ENCODE results near the gene PI16.
A peak's percentile ranks its signal among the peaks of the same experiment; 100 is the strongest.

Gene PI16

DNA sequence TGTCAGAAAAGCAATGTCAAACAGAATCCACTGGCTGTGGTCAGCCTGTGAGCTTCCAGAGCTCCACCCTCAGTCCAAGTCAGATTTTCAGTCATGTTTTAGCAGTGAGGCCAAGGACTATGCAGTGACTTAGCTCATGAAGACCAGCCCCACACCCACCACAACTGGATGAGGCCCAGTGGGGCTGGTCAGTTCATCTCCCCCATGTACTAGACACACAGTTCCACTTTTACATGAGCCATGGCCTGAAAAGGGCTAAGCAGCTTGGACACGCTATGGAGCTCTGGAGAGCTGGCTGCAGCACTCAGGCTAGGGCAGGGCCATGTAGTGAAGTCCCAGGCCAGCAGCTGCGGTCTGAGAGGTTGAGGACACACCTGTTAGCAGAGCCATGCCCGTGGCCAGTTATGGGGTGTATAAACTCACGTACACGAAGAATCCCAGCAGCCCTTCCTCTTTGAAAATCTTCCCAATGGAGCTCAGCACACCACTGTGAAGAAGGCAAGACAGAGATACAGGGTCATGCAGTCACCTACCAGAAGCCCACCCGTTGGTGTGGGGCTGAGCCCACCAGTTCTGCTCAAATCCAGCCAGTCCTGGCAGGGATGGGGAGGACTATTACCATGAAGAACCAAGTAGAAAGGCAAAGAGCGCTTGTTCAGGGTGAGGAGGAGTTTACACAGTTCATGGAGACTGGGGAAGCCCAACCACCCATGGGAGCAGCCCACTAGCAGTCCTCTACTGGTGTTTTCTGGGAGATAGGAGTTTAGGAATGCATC, 20.9 kb downstream of the PI16 start:
- H3K4me3 ChIP-seq (ENCODE audit: low read depth, low read length) = no peak overlapping the region
- TF ChIP-seq, protein P1, sequence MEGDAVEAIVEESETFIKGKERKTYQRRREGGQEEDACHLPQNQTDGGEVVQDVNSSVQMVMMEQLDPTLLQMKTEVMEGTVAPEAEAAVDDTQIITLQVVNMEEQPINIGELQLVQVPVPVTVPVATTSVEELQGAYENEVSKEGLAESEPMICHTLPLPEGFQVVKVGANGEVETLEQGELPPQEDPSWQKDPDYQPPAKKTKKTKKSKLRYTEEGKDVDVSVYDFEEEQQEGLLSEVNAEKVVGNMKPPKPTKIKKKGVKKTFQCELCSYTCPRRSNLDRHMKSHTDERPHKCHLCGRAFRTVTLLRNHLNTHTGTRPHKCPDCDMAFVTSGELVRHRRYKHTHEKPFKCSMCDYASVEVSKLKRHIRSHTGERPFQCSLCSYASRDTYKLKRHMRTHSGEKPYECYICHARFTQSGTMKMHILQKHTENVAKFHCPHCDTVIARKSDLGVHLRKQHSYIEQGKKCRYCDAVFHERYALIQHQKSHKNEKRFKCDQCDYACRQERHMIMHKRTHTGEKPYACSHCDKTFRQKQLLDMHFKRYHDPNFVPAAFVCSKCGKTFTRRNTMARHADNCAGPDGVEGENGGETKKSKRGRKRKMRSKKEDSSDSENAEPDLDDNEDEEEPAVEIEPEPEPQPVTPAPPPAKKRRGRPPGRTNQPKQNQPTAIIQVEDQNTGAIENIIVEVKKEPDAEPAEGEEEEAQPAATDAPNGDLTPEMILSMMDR (IDR thresholded peaks at IDR 0.05; ENCODE audit: insufficient read depth, low read depth, low read length, missing control alignments) = no peak
- DNase-seq (ENCODE audit: low read depth) = no peak

DNA sequence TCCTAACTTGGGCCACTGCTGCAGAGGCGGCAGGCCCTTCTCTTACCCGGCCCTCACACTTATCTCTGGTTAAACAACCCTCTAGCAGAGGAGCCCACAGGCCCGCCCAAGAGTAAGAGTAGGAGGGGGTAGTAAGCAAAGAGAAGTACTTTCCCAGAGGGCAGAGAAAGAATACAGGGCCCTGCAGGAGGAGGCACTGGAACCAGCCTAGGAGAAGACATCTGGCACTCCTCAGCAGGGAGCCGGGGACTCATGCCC, 21.4 kb downstream of the PI16 start:
- H3K4me3 ChIP-seq (ENCODE audit: low read depth, low read length) = no peak overlapping the region
- DNase-seq (ENCODE audit: low read depth) = no peak
- TF ChIP-seq, protein P1 (IDR thresholded peaks at IDR 0.05; ENCODE audit: insufficient read depth, low read depth, low read length, missing control alignments) = no peak

DNA sequence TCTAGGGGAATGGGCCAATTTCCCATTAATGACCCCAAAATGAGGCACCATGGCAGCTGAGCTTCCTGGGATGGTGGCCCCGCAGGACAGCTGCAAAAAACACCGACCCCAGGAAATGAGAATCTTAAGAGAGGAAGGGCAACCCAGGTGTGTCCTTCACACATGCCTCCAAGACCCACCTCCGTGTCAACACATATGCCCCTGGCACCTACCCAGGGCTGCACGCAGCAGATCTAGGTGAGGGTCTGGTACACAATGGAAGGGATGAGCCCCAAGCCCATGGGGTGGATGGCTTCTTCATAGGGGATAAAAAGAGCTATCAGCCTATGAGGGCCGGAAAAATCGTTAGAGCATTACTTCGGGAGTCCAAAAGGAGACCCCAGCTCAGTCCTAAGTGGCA, 22.0 kb downstream of the PI16 start:
- DNase-seq (ENCODE audit: low read depth) = no peak
- TF ChIP-seq, protein P1 (IDR thresholded peaks at IDR 0.05; ENCODE audit: insufficient read depth, low read depth, low read length, missing control alignments) = no peak
- no peak overlapping the region for H3K4me3 ChIP-seq (ENCODE audit: low read depth, low read length)

DNA sequence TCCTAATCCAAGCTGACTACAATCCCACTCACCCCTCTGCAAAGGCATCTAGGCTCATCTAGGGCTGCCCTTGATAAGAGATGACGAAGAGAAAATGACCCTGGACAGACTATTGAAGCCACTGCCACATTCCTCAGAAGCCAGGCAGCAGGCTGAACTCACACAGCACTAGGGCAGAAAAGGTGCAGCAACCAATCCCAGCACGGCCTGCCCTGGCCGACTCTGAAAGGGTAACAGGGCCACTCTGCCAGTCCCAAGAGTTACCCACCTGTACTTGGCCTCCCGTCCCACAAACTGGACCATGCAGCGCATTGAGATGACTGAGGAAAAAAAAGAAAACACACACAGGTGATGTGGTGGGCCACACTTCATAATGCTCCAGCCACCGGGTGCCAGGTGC, 22.4 kb downstream of the PI16 start:
- no peak for DNase-seq (ENCODE audit: low read depth)
- H3K4me3 ChIP-seq (ENCODE audit: low read depth, low read length) = no peak overlapping the region
- TF ChIP-seq, protein P1 (IDR thresholded peaks at IDR 0.05; ENCODE audit: insufficient read depth, low read depth, low read length, missing control alignments) = no peak

DNA sequence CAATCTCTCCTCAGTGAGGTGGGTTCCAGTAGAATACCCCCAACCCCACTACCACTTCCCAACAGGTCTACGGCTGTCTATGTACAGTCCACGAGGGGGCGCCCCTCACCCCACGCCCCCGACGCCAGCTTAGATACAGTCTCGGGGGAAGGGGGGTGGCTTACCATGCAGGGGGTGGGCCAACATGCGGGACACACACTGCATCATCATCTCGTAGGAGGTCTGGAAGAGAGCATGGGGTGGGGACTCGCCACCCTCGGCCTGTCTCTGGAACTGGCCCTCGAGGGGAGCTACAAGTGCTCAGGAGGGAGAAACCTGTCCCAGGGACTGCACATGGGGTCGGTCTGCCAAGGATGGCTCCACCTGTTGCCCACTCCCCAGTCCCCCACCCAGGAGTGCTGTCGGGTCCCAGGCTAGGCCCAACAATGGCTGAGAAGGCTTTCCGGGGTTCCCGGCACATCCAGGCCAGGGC, 23.0 kb downstream of the PI16 start:
- H3K4me3 ChIP-seq (ENCODE audit: low read depth, low read length) = no peak overlapping the region
- TF ChIP-seq, protein P1 (IDR thresholded peaks at IDR 0.05; ENCODE audit: insufficient read depth, low read depth, low read length, missing control alignments) = peak; percentile 64
- DNase-seq (ENCODE audit: low read depth) = peak; percentile 66

DNA sequence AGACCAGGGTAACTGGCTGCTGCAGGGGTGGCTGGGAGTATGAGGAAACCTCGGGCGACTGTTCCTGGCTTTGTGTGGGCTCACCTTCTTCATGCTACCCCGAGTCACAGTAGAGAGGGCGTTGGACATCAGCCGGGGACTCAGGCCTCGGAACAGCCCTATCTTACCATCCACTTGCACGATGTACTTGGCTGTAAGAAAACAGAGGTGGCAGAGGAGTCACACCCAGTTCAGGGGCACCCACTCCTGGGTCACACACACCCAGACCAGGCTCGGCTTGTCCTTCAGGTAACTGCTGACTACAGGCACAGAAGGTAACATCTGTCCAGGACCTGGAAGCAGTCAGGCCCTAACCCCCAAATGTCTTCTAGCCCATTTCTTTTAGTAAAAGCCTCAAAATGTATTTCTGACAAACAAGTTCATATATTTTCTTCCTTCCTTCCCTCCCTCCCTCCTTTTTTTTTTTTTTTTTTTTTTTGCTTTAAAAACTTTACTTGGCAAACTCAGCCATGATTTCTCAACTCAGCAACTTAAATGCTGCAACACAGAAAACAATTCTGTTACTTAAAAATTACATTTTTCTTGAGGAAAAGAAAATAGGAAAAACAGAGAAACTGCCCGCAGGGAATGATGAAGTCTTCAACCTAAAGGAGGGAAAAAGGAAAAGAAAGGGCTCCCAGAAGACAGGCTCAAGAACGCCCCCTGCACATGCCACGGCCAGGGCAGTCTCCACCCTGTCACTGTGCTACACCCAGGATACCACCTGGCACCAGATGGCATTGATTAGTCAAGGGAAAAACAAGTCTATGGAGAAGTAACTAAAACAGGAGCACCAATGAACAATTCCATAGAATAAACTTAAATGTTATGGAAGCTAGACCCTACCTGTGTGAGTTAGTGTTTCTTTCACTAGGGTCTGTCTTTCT, 24.1 kb downstream of the PI16 start:
- no peak overlapping the region for H3K4me3 ChIP-seq (ENCODE audit: low read depth, low read length)
- TF ChIP-seq, protein P1 (IDR thresholded peaks at IDR 0.05; ENCODE audit: insufficient read depth, low read depth, low read length, missing control alignments) = no peak
- no peak for DNase-seq (ENCODE audit: low read depth)

Data from GM12865 (cell line).